ENCODE data around the gene RGL1. TPM values are rescaled to one million over a fixed set of nuclear protein-coding genes. Genes with fewer than 3 reads are reported as not detected.

The RGL1 gene
- total RNA-seq, 1 donor from 2014 or later, result 68.1 TPM

DNA sequence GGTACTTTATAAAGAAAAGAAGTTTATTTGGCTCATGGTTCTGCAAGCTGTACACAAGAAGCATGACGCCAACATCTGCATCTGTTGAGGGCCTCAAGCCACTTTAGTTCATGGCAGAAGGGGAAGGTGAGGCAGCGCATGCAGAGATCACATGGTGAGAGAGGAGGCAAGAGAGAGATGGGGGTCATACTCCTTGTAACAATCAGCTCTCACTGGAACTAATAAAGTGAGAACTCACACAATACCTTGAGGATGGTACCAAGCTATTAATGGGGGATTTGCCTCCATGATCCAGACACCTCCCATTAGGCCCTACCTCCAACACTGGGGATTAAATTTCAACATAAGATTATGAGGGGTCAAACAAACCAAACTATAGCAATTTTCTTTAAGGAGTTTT lies 3.3 kb upstream of the RGL1 start:
- no peak for DNase-seq (ENCODE audit: extremely low spot score, unreplicated experiment)
- no peak overlapping the region for H3K4me3 Mint-ChIP-seq (ENCODE audit: unreplicated experiment)
- H3K4me1 Mint-ChIP-seq (ENCODE audit: unreplicated experiment), result peaks cover 21% of the 10 kb centered on the region
- H3K9me3 Mint-ChIP-seq (ENCODE audit: unreplicated experiment), result peaks cover 4% of the 10 kb centered on the region
- H3K27ac Mint-ChIP-seq (ENCODE audit: unreplicated experiment), result no peak overlapping the region
- TF ChIP-seq, protein P1, sequence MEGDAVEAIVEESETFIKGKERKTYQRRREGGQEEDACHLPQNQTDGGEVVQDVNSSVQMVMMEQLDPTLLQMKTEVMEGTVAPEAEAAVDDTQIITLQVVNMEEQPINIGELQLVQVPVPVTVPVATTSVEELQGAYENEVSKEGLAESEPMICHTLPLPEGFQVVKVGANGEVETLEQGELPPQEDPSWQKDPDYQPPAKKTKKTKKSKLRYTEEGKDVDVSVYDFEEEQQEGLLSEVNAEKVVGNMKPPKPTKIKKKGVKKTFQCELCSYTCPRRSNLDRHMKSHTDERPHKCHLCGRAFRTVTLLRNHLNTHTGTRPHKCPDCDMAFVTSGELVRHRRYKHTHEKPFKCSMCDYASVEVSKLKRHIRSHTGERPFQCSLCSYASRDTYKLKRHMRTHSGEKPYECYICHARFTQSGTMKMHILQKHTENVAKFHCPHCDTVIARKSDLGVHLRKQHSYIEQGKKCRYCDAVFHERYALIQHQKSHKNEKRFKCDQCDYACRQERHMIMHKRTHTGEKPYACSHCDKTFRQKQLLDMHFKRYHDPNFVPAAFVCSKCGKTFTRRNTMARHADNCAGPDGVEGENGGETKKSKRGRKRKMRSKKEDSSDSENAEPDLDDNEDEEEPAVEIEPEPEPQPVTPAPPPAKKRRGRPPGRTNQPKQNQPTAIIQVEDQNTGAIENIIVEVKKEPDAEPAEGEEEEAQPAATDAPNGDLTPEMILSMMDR (IDR thresholded peaks at IDR 0.05), result no peak
- H3K36me3 Mint-ChIP-seq (ENCODE audit: unreplicated experiment), result no peaks in the 10 kb centered on the region
- no peaks in the 10 kb centered on the region for H3K27me3 Mint-ChIP-seq (ENCODE audit: unreplicated experiment)

DNA sequence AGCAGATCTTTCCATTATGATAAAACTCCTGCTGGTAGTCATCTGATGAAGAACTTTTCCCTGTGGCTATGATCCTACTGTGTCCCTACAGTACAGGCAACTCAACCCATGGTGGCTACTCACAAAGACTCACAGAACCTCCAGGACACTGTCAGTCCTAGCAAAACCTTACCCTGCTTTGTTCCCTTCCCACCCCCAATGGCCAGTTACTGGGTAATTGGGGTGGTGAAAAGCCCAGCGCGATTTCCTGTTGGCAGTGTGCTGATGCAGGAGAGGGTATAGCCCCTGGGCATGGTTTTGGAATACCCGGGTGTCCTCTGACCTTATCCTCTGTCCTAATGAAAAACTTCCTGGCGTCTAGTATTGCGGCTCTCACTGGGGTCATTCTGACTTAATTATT lies 533 bp upstream of the RGL1 start:
- Mint-ChIP-seq H3K36me3 (ENCODE audit: unreplicated experiment) (peaks cover 16% of the 10 kb centered on the region), H3K9me3 (ENCODE audit: unreplicated experiment) (peaks cover 4% of the 10 kb centered on the region), H3K4me1 (ENCODE audit: unreplicated experiment) (peaks cover 48% of the 10 kb centered on the region), H3K27me3 (ENCODE audit: unreplicated experiment) (no peaks in the 10 kb centered on the region), H3K4me3 (ENCODE audit: unreplicated experiment) (peak overlapping the region; percentile 97), H3K27ac (ENCODE audit: unreplicated experiment) (peak overlapping the region; percentile 97)
- TF ChIP-seq, protein P1 (IDR thresholded peaks at IDR 0.05), result no peak
- DNase-seq (ENCODE audit: extremely low spot score, unreplicated experiment), result no peak

DNA sequence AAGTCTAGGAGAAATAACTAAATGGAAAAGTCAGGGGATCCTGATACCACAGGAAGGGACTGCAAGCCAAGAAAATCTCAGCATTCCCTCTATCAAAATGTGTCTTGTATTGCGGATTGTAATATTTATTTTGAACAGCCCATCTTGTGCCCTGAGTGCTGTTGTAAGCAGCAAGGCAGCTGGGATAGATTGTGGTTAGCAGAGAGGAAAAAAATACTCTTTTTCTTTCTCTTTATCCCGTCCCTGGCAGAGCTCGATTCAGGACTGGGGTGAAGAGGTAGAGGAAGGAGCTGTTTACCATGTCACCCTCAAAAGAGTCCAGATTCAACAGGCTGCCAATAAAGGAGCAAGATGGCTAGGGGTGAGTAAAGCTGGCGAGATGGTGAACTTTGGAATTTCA lies 1.2 kb downstream of the RGL1 start:
- Mint-ChIP-seq H3K4me1 (ENCODE audit: unreplicated experiment) (peaks cover 62% of the 10 kb centered on the region), H3K4me3 (ENCODE audit: unreplicated experiment) (peak overlapping the region; percentile 97), H3K36me3 (ENCODE audit: unreplicated experiment) (peaks cover 30% of the 10 kb centered on the region), H3K9me3 (ENCODE audit: unreplicated experiment) (peaks cover 4% of the 10 kb centered on the region), H3K27me3 (ENCODE audit: unreplicated experiment) (no peaks in the 10 kb centered on the region), H3K27ac (ENCODE audit: unreplicated experiment) (peak overlapping the region; percentile 87)
- DNase-seq (ENCODE audit: extremely low spot score, unreplicated experiment), result no peak
- TF ChIP-seq, protein P1 (IDR thresholded peaks at IDR 0.05), result no peak

DNA sequence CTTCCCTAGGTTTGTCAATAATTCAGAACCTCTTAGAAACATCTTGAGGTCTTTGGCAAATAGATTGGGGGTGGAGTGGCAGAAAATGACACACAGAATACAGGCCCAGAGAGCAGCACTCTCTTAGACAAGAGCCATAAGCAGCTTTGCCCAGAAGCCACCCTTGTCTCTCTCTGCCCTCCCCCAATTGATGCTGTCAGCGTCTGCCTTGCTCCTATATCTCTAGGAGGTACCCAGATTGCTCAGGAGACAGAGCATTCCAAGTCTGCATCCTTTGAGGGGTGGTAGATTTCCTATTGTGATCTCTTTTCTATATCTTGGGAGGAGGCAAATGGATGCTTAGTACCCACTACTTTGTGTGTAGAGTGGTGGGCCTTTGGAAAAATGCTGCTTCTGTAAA lies 1.8 kb downstream of the RGL1 start:
- H3K27ac Mint-ChIP-seq (ENCODE audit: unreplicated experiment), result peak overlapping the region; percentile 87
- H3K36me3 Mint-ChIP-seq (ENCODE audit: unreplicated experiment), result peaks cover 30% of the 10 kb centered on the region
- H3K27me3 Mint-ChIP-seq (ENCODE audit: unreplicated experiment), result no peaks in the 10 kb centered on the region
- peaks cover 67% of the 10 kb centered on the region for H3K4me1 Mint-ChIP-seq (ENCODE audit: unreplicated experiment)
- TF ChIP-seq, protein P1 (IDR thresholded peaks at IDR 0.05), result no peak
- no peak for DNase-seq (ENCODE audit: extremely low spot score, unreplicated experiment)
- peak overlapping the region; percentile 97 for H3K4me3 Mint-ChIP-seq (ENCODE audit: unreplicated experiment)
- peaks cover 4% of the 10 kb centered on the region for H3K9me3 Mint-ChIP-seq (ENCODE audit: unreplicated experiment)

DNA sequence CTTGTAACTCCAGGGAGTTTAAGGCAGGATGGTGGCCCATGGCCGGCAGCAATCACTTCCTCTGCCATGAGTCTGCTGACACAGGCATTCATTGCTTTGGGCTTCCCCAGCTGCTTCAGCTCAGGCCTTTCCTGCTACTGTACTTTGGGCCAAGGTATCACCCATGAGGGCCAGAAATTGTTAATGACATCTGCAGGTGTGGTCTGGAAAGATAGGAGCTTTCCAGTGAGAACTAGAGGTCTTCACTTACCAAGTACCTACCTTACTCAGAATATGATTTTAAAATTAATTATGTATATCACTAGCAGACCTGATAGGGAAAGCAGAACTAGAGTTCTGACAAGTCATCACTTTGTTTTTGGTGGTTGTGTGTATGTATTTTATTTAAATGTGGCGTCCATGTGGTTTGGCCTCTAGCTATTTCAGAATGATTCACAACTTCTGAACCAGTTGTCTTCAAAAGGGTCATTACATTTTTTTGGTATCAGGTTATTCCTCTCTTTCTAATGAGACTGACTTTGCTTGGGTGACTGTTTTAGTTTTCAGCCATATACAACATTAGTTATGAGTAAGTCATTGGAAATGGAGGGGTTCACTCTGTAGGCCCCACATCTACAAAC lies 2.7 kb downstream of the RGL1 start:
- H3K27ac Mint-ChIP-seq (ENCODE audit: unreplicated experiment), result peak overlapping the region; percentile 87
- H3K4me3 Mint-ChIP-seq (ENCODE audit: unreplicated experiment), result peak overlapping the region; percentile 97
- H3K27me3 Mint-ChIP-seq (ENCODE audit: unreplicated experiment), result no peaks in the 10 kb centered on the region
- TF ChIP-seq, protein P1 (IDR thresholded peaks at IDR 0.05), result no peak
- peaks cover 76% of the 10 kb centered on the region for H3K4me1 Mint-ChIP-seq (ENCODE audit: unreplicated experiment)
- peaks cover 30% of the 10 kb centered on the region for H3K36me3 Mint-ChIP-seq (ENCODE audit: unreplicated experiment)
- H3K9me3 Mint-ChIP-seq (ENCODE audit: unreplicated experiment), result no peaks in the 10 kb centered on the region
- no peak for DNase-seq (ENCODE audit: extremely low spot score, unreplicated experiment)

All from osteocyte (in vitro differentiated cells).